ENCODE results near the gene AGBL3.

DNA sequence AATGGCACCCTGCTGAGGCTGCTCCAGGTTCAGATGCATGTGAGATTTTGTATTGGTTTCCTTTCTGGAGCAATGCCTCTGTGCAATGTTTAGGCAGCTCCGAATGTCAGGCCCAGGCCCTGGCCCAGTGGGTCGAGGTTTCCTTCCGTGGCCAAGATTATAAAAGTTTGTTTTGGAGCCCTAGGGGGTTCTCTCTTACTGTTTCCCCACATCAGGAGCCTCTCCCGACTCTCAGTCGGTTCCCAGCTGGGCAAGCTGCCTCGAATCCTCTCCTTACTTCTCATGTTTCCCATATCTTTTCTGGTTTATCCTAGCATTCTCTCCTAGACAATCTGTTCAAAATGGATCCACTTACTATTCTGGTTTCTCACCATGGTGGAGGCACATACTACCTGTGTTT is 172.6 kb downstream of the AGBL3 start:
- TF ChIP-seq, protein P1, sequence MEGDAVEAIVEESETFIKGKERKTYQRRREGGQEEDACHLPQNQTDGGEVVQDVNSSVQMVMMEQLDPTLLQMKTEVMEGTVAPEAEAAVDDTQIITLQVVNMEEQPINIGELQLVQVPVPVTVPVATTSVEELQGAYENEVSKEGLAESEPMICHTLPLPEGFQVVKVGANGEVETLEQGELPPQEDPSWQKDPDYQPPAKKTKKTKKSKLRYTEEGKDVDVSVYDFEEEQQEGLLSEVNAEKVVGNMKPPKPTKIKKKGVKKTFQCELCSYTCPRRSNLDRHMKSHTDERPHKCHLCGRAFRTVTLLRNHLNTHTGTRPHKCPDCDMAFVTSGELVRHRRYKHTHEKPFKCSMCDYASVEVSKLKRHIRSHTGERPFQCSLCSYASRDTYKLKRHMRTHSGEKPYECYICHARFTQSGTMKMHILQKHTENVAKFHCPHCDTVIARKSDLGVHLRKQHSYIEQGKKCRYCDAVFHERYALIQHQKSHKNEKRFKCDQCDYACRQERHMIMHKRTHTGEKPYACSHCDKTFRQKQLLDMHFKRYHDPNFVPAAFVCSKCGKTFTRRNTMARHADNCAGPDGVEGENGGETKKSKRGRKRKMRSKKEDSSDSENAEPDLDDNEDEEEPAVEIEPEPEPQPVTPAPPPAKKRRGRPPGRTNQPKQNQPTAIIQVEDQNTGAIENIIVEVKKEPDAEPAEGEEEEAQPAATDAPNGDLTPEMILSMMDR (IDR thresholded peaks at IDR 0.05): no peak
- no peak for TF ChIP-seq POLR2A (IDR thresholded peaks at IDR 0.05)
- no peak for TF ChIP-seq EP300 (IDR thresholded peaks at IDR 0.05)
- no peak for TF ChIP-seq POLR2AphosphoS5 (IDR thresholded peaks at IDR 0.05)

All from sigmoid colon (tissue), 4 donors.